Large intestine (tissue), 3 donors: Measurements from ENCODE around the gene HCAR1. TPM values are rescaled to one million over a fixed set of nuclear protein-coding genes. Genes with fewer than 3 reads are reported as not detected.

Source experiments
- DNase-seq, 2 donors: peaks; one replicate each; pipeline versions ENCODE4 v3.0.0 to v3.0.0-alpha.2; 2013
- H3K27ac ChIP-seq: one replicate; pipeline ENCODE4 v1.5.1; 2013; ENCODE audit warnings: low read length
- H3K27me3 ChIP-seq: 2 replicates; pipeline ENCODE4 v1.6.1; 2013; ENCODE audit warnings: low read length; ENCODE audit not compliant: control insufficient read depth, insufficient read depth
- H3K36me3 ChIP-seq: 2 replicates; pipeline ENCODE4 v1.6.1; 2013; ENCODE audit warnings: low read length; ENCODE audit not compliant: control insufficient read depth, insufficient read depth
- H3K4me1 ChIP-seq: one replicate; pipeline ENCODE4 v1.6.1; 2013; ENCODE audit warnings: low read length; ENCODE audit not compliant: control insufficient read depth, insufficient read depth
- H3K4me3 ChIP-seq: one replicate; pipeline ENCODE4 v1.5.1; 2013; ENCODE audit warnings: low read length
- H3K9me3 ChIP-seq: one replicate; pipeline ENCODE4 v1.6.1; 2013; ENCODE audit warnings: mild to moderate bottlenecking, low read depth, low read length, moderate library complexity; ENCODE audit not compliant: control insufficient read depth
- WGBS: methylation state at CpG from one replicate; pipeline ENCODE4 v1.1.5; 2013; ENCODE audit warnings: low lambda C conversion rate; ENCODE audit not compliant: insufficient coverage; 5-methylcytosine and 5-hydroxymethylcytosine counted together
- polyA plus RNA-seq: library from polyadenylated mRNA; unstranded; fragments of 120-200 nt; gene quantifications from one replicate; pipeline ENCODE4 v1.2.1, GENCODE V29; 2013

HCAR1 gene
- polyA plus RNA-seq, 1 donor, result 0.46 TPM

- no peaks in the 10 kb centered on the region for H3K9me3 ChIP-seq
- no peak overlapping the region for H3K27ac ChIP-seq
- H3K27me3 ChIP-seq, result no peaks in the 10 kb centered on the region
- WGBS, result no CpG with 5 or more reads among the region's 7 CpGs
- H3K4me1 ChIP-seq, result no peaks in the 10 kb centered on the region
- DNase-seq, result no peak
- H3K4me3 ChIP-seq, result no peak overlapping the region
- no peaks in the 10 kb centered on the region for H3K36me3 ChIP-seq
Measured at GRCh38 chr12:122743895-122744525, 13.4 kb upstream of the HCAR1 start.

- Histone ChIP-seq H3K36me3 (no peaks in the 10 kb centered on the region), H3K4me3 (no peak overlapping the region), H3K27ac (no peak overlapping the region), H3K4me1 (no peaks in the 10 kb centered on the region), H3K9me3 (no peaks in the 10 kb centered on the region), H3K27me3 (no peaks in the 10 kb centered on the region)
- DNase-seq, result no peak
- WGBS, result no CpG with 5 or more reads among the region's 7 CpGs
Measured at GRCh38 chr12:122740351-122740750, 9.7 kb upstream of the HCAR1 start.

DNA sequence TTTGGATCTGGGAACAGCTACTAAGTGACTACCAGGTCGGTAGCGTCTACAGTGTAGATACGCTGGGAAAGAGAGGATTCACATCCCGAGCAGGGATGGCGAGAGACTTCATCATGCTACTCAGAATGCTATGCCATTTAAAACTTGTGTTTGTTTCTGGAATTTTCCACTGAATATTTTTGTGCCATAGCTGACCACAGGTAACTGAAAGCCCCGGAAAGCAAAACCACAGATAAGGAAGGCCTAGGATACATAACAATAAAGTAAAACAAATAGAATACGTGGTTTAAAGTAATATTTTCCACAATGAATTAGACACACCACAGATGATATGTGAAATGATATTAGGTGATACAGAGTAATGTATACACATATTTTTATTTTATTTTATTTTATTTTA is 7.9 kb upstream of the HCAR1 start:
- Histone ChIP-seq H3K4me3 (no peak overlapping the region), H3K4me1 (no peaks in the 10 kb centered on the region), H3K27ac (no peak overlapping the region), H3K36me3 (no peaks in the 10 kb centered on the region), H3K9me3 (no peaks in the 10 kb centered on the region), H3K27me3 (no peaks in the 10 kb centered on the region)
- whole genome bisulfite sequencing, result no CpG with 5 or more reads among the region's 7 CpGs
- DNase-seq, result no peak

GRCh38 chr12:122732611-122733010 is 2.0 kb upstream of the HCAR1 start:
- H3K36me3 ChIP-seq, result no peaks in the 10 kb centered on the region
- DNase-seq, result no peak
- no peaks in the 10 kb centered on the region for H3K9me3 ChIP-seq
- WGBS, result 100% methylated on average over 2 of the region's 4 CpGs
- no peak overlapping the region for H3K27ac ChIP-seq
- H3K4me3 ChIP-seq, result no peak overlapping the region
- H3K4me1 ChIP-seq, result no peaks in the 10 kb centered on the region
- no peaks in the 10 kb centered on the region for H3K27me3 ChIP-seq

DNA sequence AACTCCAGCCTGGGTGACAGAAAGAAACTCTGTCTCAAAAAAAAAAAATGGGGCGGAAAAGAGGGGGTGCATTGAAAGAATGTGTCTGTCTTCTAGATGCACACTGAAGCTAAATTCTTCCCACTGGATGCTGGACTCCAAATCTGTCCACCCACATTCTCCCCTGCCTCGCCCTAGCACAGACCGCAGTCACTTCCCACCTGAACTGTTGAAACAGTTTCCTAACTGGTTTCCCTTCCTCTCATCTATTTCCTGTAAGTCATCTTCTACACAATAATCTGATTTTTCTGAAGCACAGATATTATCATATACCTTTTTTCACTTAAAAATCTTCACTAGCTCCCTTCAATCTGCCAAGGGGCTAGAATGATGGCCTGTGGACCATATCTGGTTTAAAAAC is 1.5 kb upstream of the HCAR1 start:
- H3K9me3 ChIP-seq, result no peaks in the 10 kb centered on the region
- H3K27me3 ChIP-seq, result no peaks in the 10 kb centered on the region
- DNase-seq, result no peak
- no peaks in the 10 kb centered on the region for H3K36me3 ChIP-seq
- H3K4me1 ChIP-seq, result no peaks in the 10 kb centered on the region
- no peak overlapping the region for H3K27ac ChIP-seq
- no peak overlapping the region for H3K4me3 ChIP-seq
- whole genome bisulfite sequencing, result no CpG with 5 or more reads among the region's 3 CpGs

GRCh38 chr12:122729583-122730214 is 945 bp downstream of the HCAR1 start:
- no peak overlapping the region for H3K4me3 ChIP-seq
- no peak overlapping the region for H3K27ac ChIP-seq
- no peaks in the 10 kb centered on the region for H3K36me3 ChIP-seq
- no CpG with 5 or more reads among the region's 27 CpGs for WGBS
- no peaks in the 10 kb centered on the region for H3K9me3 ChIP-seq
- DNase-seq, result no peak
- H3K27me3 ChIP-seq, result no peaks in the 10 kb centered on the region
- H3K4me1 ChIP-seq, result peaks cover 10% of the 10 kb centered on the region

DNA sequence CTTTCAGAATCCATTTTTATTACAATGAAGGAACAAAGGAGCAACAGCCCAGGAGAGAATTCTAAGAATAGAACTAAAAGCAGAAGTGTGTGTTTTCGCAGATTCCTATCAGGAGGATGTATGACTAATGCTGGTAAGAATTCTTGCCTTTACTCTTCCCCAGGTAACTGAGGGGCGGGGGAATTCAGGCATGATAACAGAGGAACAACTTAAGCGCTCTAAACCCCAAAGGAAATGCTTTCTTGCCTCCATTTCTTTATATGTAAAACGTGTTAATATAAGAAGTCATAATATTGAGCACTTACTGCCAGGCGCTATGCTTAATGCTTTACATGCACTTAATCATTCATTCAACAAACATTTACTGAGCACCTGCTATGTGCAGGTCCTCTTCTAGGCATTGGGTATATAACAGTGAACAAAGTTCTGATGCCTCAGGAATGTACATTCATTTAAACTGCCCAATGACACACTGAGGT is 4.5 kb downstream of the HCAR1 start:
- Histone ChIP-seq H3K9me3 (no peaks in the 10 kb centered on the region), H3K4me1 (peaks cover 21% of the 10 kb centered on the region), H3K27ac (peak overlapping the region; percentile 80), H3K27me3 (no peaks in the 10 kb centered on the region), H3K4me3 (no peak overlapping the region), H3K36me3 (no peaks in the 10 kb centered on the region)
- no CpG with 5 or more reads among the region's 5 CpGs for WGBS
- DNase-seq, result peak; percentile 38 to 74

DNA sequence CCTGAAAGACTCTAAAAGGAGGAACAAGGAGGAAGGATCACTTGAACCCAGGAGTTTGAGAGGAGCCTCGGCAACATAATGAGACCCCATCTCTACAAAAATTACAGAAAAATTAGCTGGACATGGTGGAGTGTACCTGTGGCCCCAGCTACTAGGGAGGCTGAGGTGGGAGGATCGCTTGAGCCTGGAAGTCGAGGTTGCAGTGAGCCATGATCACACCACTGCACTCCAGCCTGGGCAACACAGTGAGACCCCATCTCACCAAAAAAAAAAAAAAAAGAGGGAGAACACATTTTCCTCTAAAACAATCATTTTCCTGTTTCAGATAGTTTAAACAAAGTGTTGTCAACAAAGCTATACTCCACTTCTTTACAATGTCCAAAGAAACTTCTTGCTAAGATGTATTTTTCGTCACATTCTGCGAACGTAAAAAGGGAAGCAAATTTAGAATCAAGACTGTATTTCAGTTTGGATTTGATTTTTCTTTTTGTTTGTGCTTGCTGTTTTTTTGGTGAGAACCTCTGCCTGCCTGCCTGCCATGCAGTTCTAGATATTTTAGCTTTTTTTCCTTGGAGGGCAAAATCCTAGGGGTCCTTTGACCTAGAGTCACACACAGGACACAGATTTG is 5.1 kb downstream of the HCAR1 start:
- no peaks in the 10 kb centered on the region for H3K9me3 ChIP-seq
- no peak overlapping the region for H3K4me3 ChIP-seq
- H3K4me1 ChIP-seq, result peaks cover 22% of the 10 kb centered on the region
- WGBS, result 86% methylated on average over 3 of the region's 6 CpGs
- H3K36me3 ChIP-seq, result no peaks in the 10 kb centered on the region
- DNase-seq, result no peak
- H3K27ac ChIP-seq, result peak overlapping the region; percentile 80
- H3K27me3 ChIP-seq, result no peaks in the 10 kb centered on the region

GRCh38 chr12:122724641-122725243 is 5.9 kb downstream of the HCAR1 start:
- H3K4me1 ChIP-seq, result peaks cover 27% of the 10 kb centered on the region
- H3K36me3 ChIP-seq, result no peaks in the 10 kb centered on the region
- H3K27me3 ChIP-seq, result no peaks in the 10 kb centered on the region
- H3K9me3 ChIP-seq, result no peaks in the 10 kb centered on the region
- 100% methylated on average over 1 of the region's 12 CpGs for WGBS
- no peak overlapping the region for H3K27ac ChIP-seq
- no peak overlapping the region for H3K4me3 ChIP-seq
- DNase-seq, result no peak

- no peak overlapping the region for H3K4me3 ChIP-seq
- no peak overlapping the region for H3K27ac ChIP-seq
- no peaks in the 10 kb centered on the region for H3K27me3 ChIP-seq
- no peak for DNase-seq
- WGBS, result 60% methylated on average over 1 of the region's 1 CpG
- no peaks in the 10 kb centered on the region for H3K9me3 ChIP-seq
- peaks cover 27% of the 10 kb centered on the region for H3K4me1 ChIP-seq
- H3K36me3 ChIP-seq, result no peaks in the 10 kb centered on the region
Measured at GRCh38 chr12:122722387-122722786, 8.3 kb downstream of the HCAR1 start.
